ENCODE measurements around the gene FBF1. TPM values are rescaled to one million over a fixed set of nuclear protein-coding genes. Genes with fewer than 3 reads are reported as not detected.

Gene FBF1
- 5.1 and 7.6 TPM in 2 replicates for total RNA-seq

GRCh38 chr17:75940727-75941441 lies at the start of gene FBF1:
FBF1 (minus strand) TSS chr17:75941042; CDS start chr17:75938149, 2,893 bp downstream.

DNA sequence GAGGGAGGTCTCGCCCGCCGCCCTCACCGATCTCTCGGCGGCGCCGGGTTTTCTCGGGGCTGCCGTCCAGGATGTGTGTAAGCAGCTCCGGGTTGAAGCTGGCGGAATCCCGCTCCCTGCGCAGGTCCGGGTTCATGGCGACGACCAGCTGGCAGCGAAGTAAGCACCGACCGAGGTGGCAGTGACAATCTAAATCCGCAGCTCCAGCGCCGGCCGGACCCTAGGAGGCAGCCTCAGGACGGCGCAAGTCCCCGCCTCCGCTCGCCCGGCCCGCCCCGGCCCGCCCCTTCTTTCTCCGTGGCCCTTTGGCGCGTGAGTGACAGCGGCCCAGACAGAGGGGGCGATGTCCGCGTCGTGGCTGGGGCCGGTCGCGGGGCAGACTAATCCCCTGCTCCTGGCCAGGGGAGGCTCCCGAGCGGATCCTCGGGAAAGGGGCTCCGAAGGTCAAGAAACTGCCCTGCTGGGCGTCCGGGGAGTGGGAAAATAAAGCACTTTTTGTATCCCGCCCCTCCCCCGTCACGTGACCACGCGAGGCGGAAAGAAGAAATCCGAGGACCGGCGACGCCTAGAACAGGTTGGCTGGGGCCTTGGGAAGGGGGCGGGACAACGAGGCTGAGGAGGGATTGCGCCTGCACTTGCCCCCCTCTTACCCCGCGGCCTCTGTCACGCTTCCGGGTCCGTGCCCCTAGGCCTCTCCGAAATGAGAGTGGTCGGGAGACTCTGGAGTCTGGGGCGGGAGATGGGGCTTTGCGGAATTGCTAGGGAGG lies 38.3 kb upstream of the FBF1 start, which contains the start of the genes ACOX1 and TEN1:
ACOX1 (minus strand) TSS at position 229 of the 767 bp plus-strand sequence; CDS start at position 136, 93 bp downstream.
TEN1 (plus strand) TSS at position 303 of the 767 bp plus-strand sequence. CDS start 6,953 bp downstream, outside the sequence.

DNA sequence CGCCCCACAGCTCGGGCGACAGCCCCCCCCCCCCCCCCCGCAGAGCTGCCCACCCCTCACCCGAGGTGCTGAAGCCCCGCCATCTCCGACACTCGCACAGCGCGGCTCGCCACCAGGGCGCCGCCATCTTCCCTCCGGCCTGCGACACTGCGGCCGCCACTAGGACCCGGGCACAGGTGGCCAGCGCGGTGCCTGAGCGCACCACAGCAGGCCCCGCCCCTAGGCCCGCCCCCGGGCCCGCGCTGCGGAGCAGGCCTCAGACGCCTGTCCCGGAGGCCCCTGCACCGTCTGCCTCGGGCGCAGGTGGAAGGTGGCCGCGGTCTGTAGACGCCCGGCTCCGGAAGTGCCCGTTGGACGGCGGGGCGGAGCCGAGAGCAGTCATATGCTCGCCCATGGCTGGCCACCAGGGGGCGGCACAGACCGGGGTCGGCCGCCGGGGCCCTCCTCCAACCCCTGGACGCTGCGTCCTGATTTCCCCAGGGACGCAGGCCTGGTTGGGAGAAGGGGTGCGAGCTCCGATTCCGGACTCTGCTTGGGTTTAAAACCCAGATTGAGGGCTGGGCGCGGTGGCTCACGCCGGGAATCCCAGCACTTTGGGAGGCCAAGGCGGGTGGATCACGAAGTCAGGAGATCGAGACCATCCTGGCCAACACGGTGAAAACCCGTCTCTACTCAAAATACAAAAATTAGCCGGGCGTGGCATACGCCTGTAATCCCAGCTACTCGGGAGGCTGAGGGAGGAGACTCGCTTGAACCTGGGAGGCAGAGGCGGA lies 35.9 kb downstream of the FBF1 start, which contains the start of gene MRPL38:
MRPL38 (minus strand) TSS at position 136 of the 773 bp plus-strand sequence; CDS start at position 127, 9 bp downstream.

DNA sequence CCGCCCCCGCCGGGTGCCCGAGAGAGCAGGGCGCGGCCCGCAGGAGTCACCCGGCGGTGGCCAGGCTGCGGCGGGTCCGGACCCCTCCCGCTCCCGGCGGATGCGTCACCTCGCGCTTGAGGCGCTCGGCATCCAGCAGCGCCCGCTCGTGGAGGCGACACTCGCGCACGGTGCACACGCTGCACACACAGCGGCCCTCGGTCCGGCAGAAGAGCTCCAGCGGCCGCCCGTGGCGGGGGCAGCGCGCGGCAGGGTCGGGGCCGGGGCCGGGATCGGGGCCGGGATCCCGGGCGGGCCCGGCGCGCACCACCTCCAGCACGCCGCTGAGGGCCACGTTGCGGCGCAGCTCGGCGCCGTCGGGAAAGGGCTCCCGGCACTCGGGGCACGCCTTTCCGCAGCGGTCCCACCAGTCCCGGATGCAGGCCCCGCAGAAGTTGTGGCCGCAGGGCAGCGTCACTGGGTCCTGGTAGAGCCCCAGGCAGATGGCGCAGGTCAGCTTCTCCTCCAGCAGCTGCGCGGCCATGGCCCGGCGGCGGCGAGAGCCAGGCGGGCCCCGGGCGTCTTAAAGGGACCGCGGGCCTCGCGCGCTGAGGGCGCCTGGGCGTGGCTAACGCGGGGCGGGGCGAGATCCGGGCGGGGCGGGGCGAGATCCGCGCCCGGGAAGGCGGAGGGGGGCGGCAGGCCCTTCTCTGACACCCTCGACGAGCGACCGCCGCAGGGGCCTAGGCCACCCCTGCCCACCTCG lies 44.3 kb downstream of the FBF1 start, which contains the start of gene TRIM65:
TRIM65 (minus strand) TSS at position 537 of the 745 bp plus-strand sequence; CDS start at position 523, 14 bp downstream.

DNA sequence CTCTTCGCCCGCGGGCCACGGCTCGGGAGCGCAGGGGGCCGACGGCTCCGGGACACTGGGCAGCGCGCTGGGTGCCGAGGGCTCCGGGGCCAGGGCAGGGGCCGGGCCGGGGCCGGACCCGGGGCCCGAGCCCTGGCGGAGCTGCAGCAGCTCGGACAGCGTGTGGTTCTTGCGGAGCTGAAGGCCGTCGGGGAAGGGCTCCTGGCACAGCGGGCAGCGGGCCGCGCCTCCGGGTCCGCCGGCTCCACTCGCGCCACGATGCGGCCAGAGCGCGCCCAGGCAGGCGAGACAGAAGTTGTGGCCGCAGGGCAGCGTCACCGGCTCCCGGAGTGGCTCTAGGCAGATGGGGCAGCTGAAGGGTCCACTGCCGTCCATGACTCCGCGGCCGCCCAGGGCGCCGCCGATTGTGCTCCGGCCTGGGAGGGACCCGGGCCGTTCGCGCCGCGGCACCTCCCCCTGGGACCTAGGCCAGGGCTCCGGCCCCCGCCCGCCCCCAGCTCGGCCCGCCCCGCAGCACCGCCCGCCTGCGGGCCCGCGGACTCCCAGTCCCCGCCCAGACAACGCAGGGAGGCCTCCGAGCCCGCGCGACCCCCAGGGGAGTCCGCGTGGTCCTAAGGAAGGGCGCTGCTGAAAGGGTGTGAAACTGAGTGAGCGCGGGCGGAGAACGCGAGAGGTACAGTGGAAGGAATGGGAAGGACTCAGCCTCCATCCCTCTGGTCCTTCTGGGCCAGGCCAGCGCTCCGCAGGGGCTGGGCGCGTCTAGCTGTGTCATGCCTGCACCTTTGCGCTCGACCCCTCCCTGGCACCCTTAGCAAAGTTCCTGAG lies 62.5 kb downstream of the FBF1 start, which contains the start of gene TRIM47:
TRIM47 (minus strand) TSS at position 408 of the 825 bp plus-strand sequence; CDS start at position 375, 33 bp downstream.

Other genes starting within 250 kb of the FBF1 start
- 0.16 and 0.18 TPM in 2 replicates for gene ITGB4, start 219.6 kb downstream of the FBF1 start, total RNA-seq
- gene GALK1, start 175.8 kb downstream of the FBF1 start, total RNA-seq, result 35.9 and 43.9 TPM in 2 replicates
- 11.8 and 15.0 TPM in 2 replicates for gene UNK, start 156.2 kb downstream of the FBF1 start, total RNA-seq
- gene UNC13D, start 96.6 kb downstream of the FBF1 start, total RNA-seq, result 1.1 TPM in 1 of 2 replicates, not detected in the other
- gene WBP2, start 85.7 kb downstream of the FBF1 start, total RNA-seq, result 56.7 and 67.0 TPM in 2 replicates
- gene TRIM47, start 62.5 kb downstream of the FBF1 start, total RNA-seq, result 32.5 and 56.4 TPM in 2 replicates
- gene TRIM65, start 44.1 kb downstream of the FBF1 start, total RNA-seq, result 19.1 and 20.6 TPM in 2 replicates
- gene MRPL38, start 36.2 kb downstream of the FBF1 start, total RNA-seq, result 12.3 and 15.7 TPM in 2 replicates
- 16.4 and 32.4 TPM in 2 replicates for gene ACOX1, start 38.1 kb upstream of the FBF1 start, total RNA-seq
- gene TEN1, start 38.2 kb upstream of the FBF1 start, total RNA-seq, result 21.8 and 29.6 TPM in 2 replicates
- gene CDK3, start 59.8 kb upstream of the FBF1 start, total RNA-seq, result 2.2 TPM in 1 of 2 replicates, not detected in the other
- not detected in 2 replicates for gene EVPL, start 86.3 kb upstream of the FBF1 start, total RNA-seq
- 19.5 and 24.0 TPM in 2 replicates for gene SRP68, start 131.5 kb upstream of the FBF1 start, total RNA-seq
- gene GALR2, start 133.7 kb upstream of the FBF1 start, total RNA-seq, result not detected in 2 replicates
- gene ZACN, start 138.1 kb upstream of the FBF1 start, total RNA-seq, result not detected in 2 replicates
- gene EXOC7, start 162.7 kb upstream of the FBF1 start, total RNA-seq, result 56.0 and 56.1 TPM in 2 replicates
- gene FOXJ1, start 200.2 kb upstream of the FBF1 start, total RNA-seq, result not detected in 2 replicates

All from cardiac atrium fibroblast (primary cell).